GM23338 (cell line): ENCODE data around the gene PPP1R3E. TPM values are rescaled to one million over a fixed set of nuclear protein-coding genes. Genes with fewer than 3 reads are reported as not detected.
"Not testable (repeated sequence)": the region's sequence is repeated elsewhere in the genome, so short reads cannot be mapped to it uniquely, and the experiment has no call there.

Source experiments
- ATAC-seq: fragments of 200-7000 bp; cut with Tn5 transposase; 3 replicates; pipeline ENCODE4 v1.9.1; 2020
- DNase-seq: peaks from one replicate; pipeline ENCODE4 v3.0.0-alpha.2; 2015; ENCODE audit warnings: low spot score
- H2AFZ ChIP-seq: fragments of 200-600 bp; sonication (generic); 2 replicates; pipeline ENCODE4 v1.8.0; 2016; ENCODE audit warnings: antibody characterized with exemption, mild to moderate bottlenecking, moderate library complexity
- H3F3A ChIP-seq: fragments of 200-600 bp; sonication (generic); replicated peaks from 2 replicates; pipeline ENCODE4 v1.8.0; 2017; ENCODE audit warnings: antibody characterized with exemption, mixed run types, low read depth
- H3K27ac ChIP-seq: fragments of 200-600 bp; sonication (generic); 2 replicates; pipeline ENCODE4 v1.6.1; 2016; ENCODE audit warnings: low read depth
- H3K27me3 ChIP-seq: fragments of 200-600 bp; sonication (generic); 2 replicates; pipeline ENCODE4 v1.8.0; 2016; ENCODE audit warnings: mild to moderate bottlenecking, mixed run types, moderate library complexity; ENCODE audit not compliant: insufficient read depth
- H3K36me3 ChIP-seq: fragments of 200-600 bp; sonication (generic); 2 replicates; pipeline ENCODE4 v1.8.0; 2016; ENCODE audit warnings: mild to moderate bottlenecking; ENCODE audit not compliant: insufficient read depth
- H3K4me1 ChIP-seq: fragments of 200-600 bp; sonication (generic); 2 replicates; pipeline ENCODE4 v1.8.0; 2016; ENCODE audit warnings: mild to moderate bottlenecking, moderate library complexity; ENCODE audit not compliant: insufficient read depth
- H3K4me2 ChIP-seq: fragments of 200-600 bp; sonication (generic); 2 replicates; pipeline ENCODE4 v1.7.1; 2017; ENCODE audit warnings: mixed run types
- H3K4me3 ChIP-seq: fragments of 200-600 bp; sonication (generic); 2 replicates; pipeline ENCODE4 v1.6.1; 2016; ENCODE audit warnings: mixed run types
- H3K79me2 ChIP-seq: fragments of 200-600 bp; sonication (generic); replicated peaks from 2 replicates; pipeline ENCODE4 v1.8.0; 2017; ENCODE audit warnings: mild to moderate bottlenecking; ENCODE audit not compliant: insufficient read depth
- H3K9me2 ChIP-seq: fragments of 200-600 bp; sonication (generic); 2 replicates; pipeline ENCODE4 v1.8.0; 2017; ENCODE audit not compliant: insufficient read depth
- H4K20me1 ChIP-seq: fragments of 200-600 bp; sonication (generic); replicated peaks from 2 replicates; pipeline ENCODE4 v1.8.0; 2017; ENCODE audit warnings: mild to moderate bottlenecking; ENCODE audit not compliant: insufficient read depth
- H3K27ac Mint-ChIP-seq: 2 replicates; pipeline ENCODE4 v1.8.0; 2020; ENCODE audit warnings: inconsistent platforms, mild to moderate bottlenecking, moderate library complexity, mixed read lengths
- H3K27me3 Mint-ChIP-seq: 3 replicates; pipeline ENCODE4 v1.8.0; 2022; ENCODE audit warnings: low read depth, mild to moderate bottlenecking, moderate library complexity, mixed read lengths, inconsistent platforms; ENCODE audit not compliant: insufficient read depth, poor library complexity
- H3K36me3 Mint-ChIP-seq: 3 replicates; pipeline ENCODE4 v1.8.0; 2021; ENCODE audit warnings: low read depth, mild to moderate bottlenecking, inconsistent platforms, moderate library complexity, mixed read lengths
- H3K4me1 Mint-ChIP-seq: 3 replicates; pipeline ENCODE4 v1.8.0; 2020; ENCODE audit warnings: mild to moderate bottlenecking, inconsistent platforms, mixed read lengths
- H3K4me3 Mint-ChIP-seq: 3 replicates; pipeline ENCODE4 v1.8.0; 2021; ENCODE audit warnings: moderate library complexity, mild to moderate bottlenecking, inconsistent platforms, mixed read lengths
- H3K9me3 Mint-ChIP-seq: 3 replicates; pipeline ENCODE4 v1.8.0; 2020; ENCODE audit warnings: moderate library complexity, mild to moderate bottlenecking, inconsistent platforms, mixed read lengths
- CREB1 ChIP-seq: fragments of 250-450 bp; sonication (Bioruptor Pico); IDR thresholded peaks from 2 replicates; pipeline ENCODE4 v1.5.0; 2020; ENCODE audit warnings: low read depth, mild to moderate bottlenecking, moderate library complexity
- JUNB ChIP-seq: IDR thresholded peaks from one replicate; pipeline ENCODE4 v1.6.1; 2016; ENCODE audit warnings: antibody characterized with exemption; ENCODE audit not compliant: unreplicated experiment
- NANOG ChIP-seq: IDR thresholded peaks from 2 replicates; pipeline ENCODE4 v1.6.1; 2016; ENCODE audit warnings: antibody characterized with exemption, borderline replicate concordance
- POLR2AphosphoS5 ChIP-seq: IDR thresholded peaks from 2 replicates; pipeline ENCODE4 v1.6.1; 2016; ENCODE audit warnings: antibody characterized with exemption, low read depth
- STAT1 ChIP-seq: IDR thresholded peaks from one replicate; pipeline ENCODE4 v1.6.1; 2016; ENCODE audit warnings: antibody characterized with exemption; ENCODE audit not compliant: unreplicated experiment
- ZNF114 ChIP-seq: fragments of 250-450 bp; sonication (Bioruptor Pico); IDR thresholded peaks from 2 replicates; pipeline ENCODE4 v1.5.0; 2020; ENCODE audit warnings: mild to moderate bottlenecking, moderate library complexity
- ZNF331 ChIP-seq: fragments of 250-450 bp; sonication (Bioruptor Pico); IDR thresholded peaks from 2 replicates; pipeline ENCODE4 v1.5.0; 2020; ENCODE audit warnings: low read depth, mild to moderate bottlenecking, moderate library complexity
- polyA plus RNA-seq: library from polyadenylated mRNA; unstranded; fragments of >200 nt; fragmentation: Nextera tagmentation; extraction: Ambion mirVana; gene quantifications from 2 replicates; pipeline ENCODE4 v1.2.1, GENCODE V29; 2016
- total RNA-seq: library from RNA; depleted of rRNA; stranded (reverse); fragments of >200 nt; shearing (Covaris generic); gene quantifications from 2 replicates; pipeline ENCODE4 v1.2.3, GENCODE V29; 2014
- TF ChIP-seq, protein P1 (sequence below), 2 experiments: fragments of 200-600 bp in 1 of 2; sonication (generic) in 1 of 2; conservative IDR thresholded peaks; 2 replicates each; pipeline versions ENCODE4 v1.5.1 to v1.6.1; 2016 to 2017; ENCODE audit warnings: antibody characterized with exemption in 2 of 2, low read depth in 2 of 2, mild to moderate bottlenecking in 2 of 2, moderate library complexity in 1 of 2
- TF ChIP-seq, protein P2 (sequence below): IDR thresholded peaks from one replicate; pipeline ENCODE4 v1.6.1; 2018; ENCODE audit warnings: antibody characterized with exemption; ENCODE audit not compliant: unreplicated experiment

PPP1R3E gene
- total and polyA plus RNA-seq, 2 experiments from 2014 or later = 2.3 to 2.5 TPM

DNA sequence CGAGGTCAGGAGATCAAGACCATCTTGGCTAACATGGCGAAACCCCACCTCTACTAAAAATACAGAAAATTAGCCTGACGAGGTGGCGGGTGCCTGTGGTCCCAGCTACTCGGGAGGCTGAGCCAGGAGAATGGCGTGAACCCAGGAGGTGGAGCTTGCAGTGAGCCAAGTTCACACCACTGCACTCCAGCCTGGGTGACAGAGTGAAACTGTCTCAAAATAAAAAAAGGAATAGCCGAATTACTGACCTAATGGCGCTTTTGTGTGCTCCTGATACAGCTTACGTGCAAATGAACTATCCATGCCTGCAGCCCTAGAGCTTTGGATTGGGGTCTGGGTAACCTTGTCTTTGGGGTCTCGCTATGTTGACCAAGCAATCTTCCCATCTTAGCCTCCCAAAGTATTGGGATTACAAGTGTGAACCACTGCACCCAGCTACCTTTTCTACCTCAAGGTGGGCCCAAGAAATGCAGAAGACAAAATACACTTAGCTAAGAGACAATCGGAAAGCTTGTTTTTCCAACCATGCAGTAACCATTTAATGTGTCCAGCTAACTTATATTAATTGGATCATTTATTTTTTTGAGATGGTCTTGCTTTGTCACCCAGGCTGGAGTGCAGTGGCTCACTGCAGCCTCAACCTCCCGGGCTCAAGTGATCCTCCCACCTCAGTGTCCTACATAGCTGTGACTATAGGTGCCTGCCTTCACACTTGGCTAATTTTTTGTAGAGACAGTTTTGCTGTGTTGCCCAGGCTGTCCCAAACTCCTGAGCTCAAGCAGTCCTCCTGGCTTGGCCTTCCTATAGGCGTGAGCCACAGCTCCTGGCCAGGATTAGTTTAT, 24.1 kb upstream of the PPP1R3E start:
- Histone ChIP-seq H3K27ac (peak overlapping the region; percentile 50; the same call in 1 of the 2 replicates), H3K79me2 (peaks cover 21% of the 10 kb centered on the region), H3K4me2 (no peak overlapping the region), H3K9me2 (no peaks in the 10 kb centered on the region), H3F3A (peaks cover 32% of the 10 kb centered on the region), H4K20me1 (peaks cover 9% of the 10 kb centered on the region; the same call in 1 of the 2 replicates), H3K4me3 (no peak overlapping the region), H3K36me3 (peaks cover 28% of the 10 kb centered on the region), H3K4me1 (peaks cover 6% of the 10 kb centered on the region), H2AFZ (no peak overlapping the region), H3K27me3 (no peaks in the 10 kb centered on the region)
- DNase-seq (no peak), ATAC-seq (peak; percentile 18; the same call in 2 of the 3 replicates)
- no peaks in the 10 kb centered on the region for H3K9me3 Mint-ChIP-seq
- no peak overlapping the region for H3K4me3 Mint-ChIP-seq
- peaks cover 8% of the 10 kb centered on the region for H3K27me3 Mint-ChIP-seq
- TF ChIP-seq ZNF114 (CRISPR knock-in tag) = no peak
- TF ChIP-seq, protein P1, sequence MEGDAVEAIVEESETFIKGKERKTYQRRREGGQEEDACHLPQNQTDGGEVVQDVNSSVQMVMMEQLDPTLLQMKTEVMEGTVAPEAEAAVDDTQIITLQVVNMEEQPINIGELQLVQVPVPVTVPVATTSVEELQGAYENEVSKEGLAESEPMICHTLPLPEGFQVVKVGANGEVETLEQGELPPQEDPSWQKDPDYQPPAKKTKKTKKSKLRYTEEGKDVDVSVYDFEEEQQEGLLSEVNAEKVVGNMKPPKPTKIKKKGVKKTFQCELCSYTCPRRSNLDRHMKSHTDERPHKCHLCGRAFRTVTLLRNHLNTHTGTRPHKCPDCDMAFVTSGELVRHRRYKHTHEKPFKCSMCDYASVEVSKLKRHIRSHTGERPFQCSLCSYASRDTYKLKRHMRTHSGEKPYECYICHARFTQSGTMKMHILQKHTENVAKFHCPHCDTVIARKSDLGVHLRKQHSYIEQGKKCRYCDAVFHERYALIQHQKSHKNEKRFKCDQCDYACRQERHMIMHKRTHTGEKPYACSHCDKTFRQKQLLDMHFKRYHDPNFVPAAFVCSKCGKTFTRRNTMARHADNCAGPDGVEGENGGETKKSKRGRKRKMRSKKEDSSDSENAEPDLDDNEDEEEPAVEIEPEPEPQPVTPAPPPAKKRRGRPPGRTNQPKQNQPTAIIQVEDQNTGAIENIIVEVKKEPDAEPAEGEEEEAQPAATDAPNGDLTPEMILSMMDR (conservative IDR thresholded peaks at IDR 0.05; ENCODE audit: low read depth in 2 of 2) = no peak
- TF ChIP-seq POLR2AphosphoS5 = peak; percentile 35; the same call in 1 of the 2 replicates
- H3K27ac Mint-ChIP-seq = no peak overlapping the region
- peaks cover 45% of the 10 kb centered on the region for H3K36me3 Mint-ChIP-seq
- H3K4me1 Mint-ChIP-seq = peaks cover 14% of the 10 kb centered on the region

DNA sequence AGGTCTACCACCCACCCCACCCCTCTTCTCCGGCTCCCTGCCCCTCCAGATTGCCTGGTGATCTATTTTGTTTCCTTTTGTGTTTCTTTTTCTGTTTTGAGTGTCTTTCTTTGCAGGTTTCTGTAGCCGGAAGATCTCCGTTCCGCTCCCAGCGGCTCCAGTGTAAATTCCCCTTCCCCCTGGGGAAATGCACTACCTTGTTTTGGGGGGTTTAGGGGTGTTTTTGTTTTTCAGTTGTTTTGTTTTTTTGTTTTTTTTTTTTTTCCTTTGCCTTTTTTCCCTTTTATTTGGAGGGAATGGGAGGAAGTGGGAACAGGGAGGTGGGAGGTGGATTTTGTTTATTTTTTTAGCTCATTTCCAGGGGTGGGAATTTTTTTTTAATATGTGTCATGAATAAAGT, 23.1 kb upstream of the PPP1R3E start:
- peaks cover 14% of the 10 kb centered on the region for H3K4me1 Mint-ChIP-seq
- Histone ChIP-seq H3F3A (peaks cover 32% of the 10 kb centered on the region), H3K27ac (peak overlapping the region; percentile 50; the same call in 1 of the 2 replicates), H3K36me3 (peaks cover 28% of the 10 kb centered on the region), H3K79me2 (peaks cover 21% of the 10 kb centered on the region)
- not testable (repeated sequence) for H3K4me1 ChIP-seq, ATAC-seq, H3K27me3 Mint-ChIP-seq, H3K4me3 ChIP-seq, H3K27ac Mint-ChIP-seq, H3K4me3 Mint-ChIP-seq, H4K20me1 ChIP-seq, H3K27me3 ChIP-seq, H3K9me2 ChIP-seq, H2AFZ ChIP-seq, H3K4me2 ChIP-seq, DNase-seq, H3K9me3 Mint-ChIP-seq
- peaks cover 45% of the 10 kb centered on the region for H3K36me3 Mint-ChIP-seq

DNA sequence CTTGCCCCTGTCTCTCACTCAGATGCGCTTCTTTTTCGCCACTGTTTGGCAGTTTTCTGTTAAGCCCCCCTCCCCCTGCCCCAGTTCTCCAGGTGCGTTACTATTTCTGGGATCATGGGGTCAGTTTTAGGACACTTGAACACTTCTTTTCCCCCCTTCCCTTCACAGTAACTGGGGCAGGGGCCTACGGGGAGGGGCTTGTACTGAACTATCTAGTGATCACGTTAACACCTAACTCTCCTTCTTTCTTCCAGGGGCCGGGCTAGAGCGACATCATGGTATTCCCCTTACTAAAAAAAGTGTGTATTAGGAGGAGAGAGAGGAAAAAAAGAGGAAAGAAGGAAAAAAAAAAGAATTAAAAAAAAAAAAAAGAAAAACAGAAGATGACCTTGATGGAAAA, 22.3 kb upstream of the PPP1R3E start:
- no peak for TF ChIP-seq STAT1
- TF ChIP-seq, protein P2, sequence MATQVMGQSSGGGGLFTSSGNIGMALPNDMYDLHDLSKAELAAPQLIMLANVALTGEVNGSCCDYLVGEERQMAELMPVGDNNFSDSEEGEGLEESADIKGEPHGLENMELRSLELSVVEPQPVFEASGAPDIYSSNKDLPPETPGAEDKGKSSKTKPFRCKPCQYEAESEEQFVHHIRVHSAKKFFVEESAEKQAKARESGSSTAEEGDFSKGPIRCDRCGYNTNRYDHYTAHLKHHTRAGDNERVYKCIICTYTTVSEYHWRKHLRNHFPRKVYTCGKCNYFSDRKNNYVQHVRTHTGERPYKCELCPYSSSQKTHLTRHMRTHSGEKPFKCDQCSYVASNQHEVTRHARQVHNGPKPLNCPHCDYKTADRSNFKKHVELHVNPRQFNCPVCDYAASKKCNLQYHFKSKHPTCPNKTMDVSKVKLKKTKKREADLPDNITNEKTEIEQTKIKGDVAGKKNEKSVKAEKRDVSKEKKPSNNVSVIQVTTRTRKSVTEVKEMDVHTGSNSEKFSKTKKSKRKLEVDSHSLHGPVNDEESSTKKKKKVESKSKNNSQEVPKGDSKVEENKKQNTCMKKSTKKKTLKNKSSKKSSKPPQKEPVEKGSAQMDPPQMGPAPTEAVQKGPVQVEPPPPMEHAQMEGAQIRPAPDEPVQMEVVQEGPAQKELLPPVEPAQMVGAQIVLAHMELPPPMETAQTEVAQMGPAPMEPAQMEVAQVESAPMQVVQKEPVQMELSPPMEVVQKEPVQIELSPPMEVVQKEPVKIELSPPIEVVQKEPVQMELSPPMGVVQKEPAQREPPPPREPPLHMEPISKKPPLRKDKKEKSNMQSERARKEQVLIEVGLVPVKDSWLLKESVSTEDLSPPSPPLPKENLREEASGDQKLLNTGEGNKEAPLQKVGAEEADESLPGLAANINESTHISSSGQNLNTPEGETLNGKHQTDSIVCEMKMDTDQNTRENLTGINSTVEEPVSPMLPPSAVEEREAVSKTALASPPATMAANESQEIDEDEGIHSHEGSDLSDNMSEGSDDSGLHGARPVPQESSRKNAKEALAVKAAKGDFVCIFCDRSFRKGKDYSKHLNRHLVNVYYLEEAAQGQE = no peak
- TF ChIP-seq ZNF331 (CRISPR knock-in tag) = no peak
- TF ChIP-seq POLR2AphosphoS5 = no peak
- TF ChIP-seq CREB1 (CRISPR knock-in tag) = no peak
- TF ChIP-seq, protein P1 (conservative IDR thresholded peaks at IDR 0.05; ENCODE audit: low read depth in 2 of 2) = no peak
- TF ChIP-seq ZNF114 (CRISPR knock-in tag) = no peak
- TF ChIP-seq JUNB = no peak
- no peak for TF ChIP-seq NANOG
- Histone ChIP-seq H3K4me1 (peaks cover 8% of the 10 kb centered on the region), H3K79me2 (peaks cover 21% of the 10 kb centered on the region), H3K27me3 (no peaks in the 10 kb centered on the region), H4K20me1 (peaks cover 9% of the 10 kb centered on the region; the same call in 1 of the 2 replicates), H3K4me3 (no peak overlapping the region), H3K36me3 (peaks cover 28% of the 10 kb centered on the region), H3K4me2 (no peak overlapping the region), H3F3A (peaks cover 36% of the 10 kb centered on the region), H3K9me2 (peaks cover 2% of the 10 kb centered on the region; the same call in 1 of the 2 replicates), H2AFZ (no peak overlapping the region), H3K27ac (peak overlapping the region; percentile 28; the same call in 1 of the 2 replicates)
- Mint-ChIP-seq H3K27ac (no peak overlapping the region; the same call in 1 of the 2 replicates), H3K27me3 (peaks cover 12% of the 10 kb centered on the region), H3K4me1 (peaks cover 21% of the 10 kb centered on the region), H3K4me3 (no peak overlapping the region), H3K36me3 (peaks cover 45% of the 10 kb centered on the region), H3K9me3 (no peaks in the 10 kb centered on the region)
- ATAC-seq = no peak
- no peak for DNase-seq
